Epithelial cell of esophagus (primary cell): ENCODE data around the gene TMEM95.

Source experiments
- DNase-seq: peaks from one replicate; pipeline ENCODE4 v3.0.0; 2010; ENCODE audit warnings: low read depth
- H3K4me3 ChIP-seq: 2 replicates; pipeline ENCODE4 v1.5.1; 2011; ENCODE audit warnings: mild to moderate bottlenecking, low read length, control low read depth
- TF ChIP-seq, protein P1 (sequence below): IDR thresholded peaks from 2 replicates; pipeline ENCODE4 v1.5.1; 2011; ENCODE audit warnings: low read depth, mild to moderate bottlenecking, low read length, control low read depth, inconsistent platforms; ENCODE audit not compliant: insufficient read depth; ENCODE audit errors: missing control alignments

The TMEM95 gene

DNA sequence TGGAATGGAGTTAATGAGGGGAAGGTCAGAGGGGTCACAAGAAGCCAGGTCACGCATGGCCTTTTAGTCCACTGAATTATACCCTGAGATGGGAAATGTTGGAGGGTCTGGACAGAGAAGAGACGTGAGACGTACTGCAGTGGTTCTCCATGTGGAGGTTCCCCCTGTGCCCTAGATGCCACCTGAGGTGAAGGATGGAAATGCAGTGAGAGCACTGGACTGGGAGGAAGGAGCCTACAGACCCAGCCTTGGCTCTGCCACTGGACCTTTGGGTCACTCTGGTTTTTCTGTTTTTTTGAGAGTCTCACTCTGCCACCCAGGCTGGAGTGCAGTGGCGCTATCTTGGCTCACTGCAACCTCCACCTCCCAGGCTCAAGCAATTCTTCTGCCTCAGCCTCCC is 41.2 kb downstream of the TMEM95 start:
- DNase-seq: no peak
- TF ChIP-seq, protein P1, sequence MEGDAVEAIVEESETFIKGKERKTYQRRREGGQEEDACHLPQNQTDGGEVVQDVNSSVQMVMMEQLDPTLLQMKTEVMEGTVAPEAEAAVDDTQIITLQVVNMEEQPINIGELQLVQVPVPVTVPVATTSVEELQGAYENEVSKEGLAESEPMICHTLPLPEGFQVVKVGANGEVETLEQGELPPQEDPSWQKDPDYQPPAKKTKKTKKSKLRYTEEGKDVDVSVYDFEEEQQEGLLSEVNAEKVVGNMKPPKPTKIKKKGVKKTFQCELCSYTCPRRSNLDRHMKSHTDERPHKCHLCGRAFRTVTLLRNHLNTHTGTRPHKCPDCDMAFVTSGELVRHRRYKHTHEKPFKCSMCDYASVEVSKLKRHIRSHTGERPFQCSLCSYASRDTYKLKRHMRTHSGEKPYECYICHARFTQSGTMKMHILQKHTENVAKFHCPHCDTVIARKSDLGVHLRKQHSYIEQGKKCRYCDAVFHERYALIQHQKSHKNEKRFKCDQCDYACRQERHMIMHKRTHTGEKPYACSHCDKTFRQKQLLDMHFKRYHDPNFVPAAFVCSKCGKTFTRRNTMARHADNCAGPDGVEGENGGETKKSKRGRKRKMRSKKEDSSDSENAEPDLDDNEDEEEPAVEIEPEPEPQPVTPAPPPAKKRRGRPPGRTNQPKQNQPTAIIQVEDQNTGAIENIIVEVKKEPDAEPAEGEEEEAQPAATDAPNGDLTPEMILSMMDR: peak; percentile 14
- no peak overlapping the region for H3K4me3 ChIP-seq

DNA sequence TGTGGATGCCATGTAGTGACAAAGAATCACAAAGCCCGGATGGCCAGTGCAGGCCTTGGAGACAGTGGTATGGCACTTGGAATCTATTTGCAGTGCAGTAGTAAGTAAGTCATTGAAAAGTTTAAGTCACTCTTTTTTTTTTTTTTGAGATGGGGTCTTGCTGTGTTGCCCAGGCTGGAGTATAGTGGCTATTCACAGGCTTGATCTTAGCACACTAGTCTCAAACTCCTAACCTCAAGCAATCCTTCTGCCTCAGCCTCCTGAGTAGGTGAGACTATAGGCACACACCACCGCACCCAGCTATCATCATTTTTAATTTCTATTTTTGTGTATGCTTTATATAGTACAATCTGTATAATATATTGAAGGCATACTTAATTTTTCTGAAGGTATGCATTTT is 43.7 kb downstream of the TMEM95 start:
- no peak for DNase-seq
- TF ChIP-seq, protein P1: no peak
- H3K4me3 ChIP-seq: no peak overlapping the region

DNA sequence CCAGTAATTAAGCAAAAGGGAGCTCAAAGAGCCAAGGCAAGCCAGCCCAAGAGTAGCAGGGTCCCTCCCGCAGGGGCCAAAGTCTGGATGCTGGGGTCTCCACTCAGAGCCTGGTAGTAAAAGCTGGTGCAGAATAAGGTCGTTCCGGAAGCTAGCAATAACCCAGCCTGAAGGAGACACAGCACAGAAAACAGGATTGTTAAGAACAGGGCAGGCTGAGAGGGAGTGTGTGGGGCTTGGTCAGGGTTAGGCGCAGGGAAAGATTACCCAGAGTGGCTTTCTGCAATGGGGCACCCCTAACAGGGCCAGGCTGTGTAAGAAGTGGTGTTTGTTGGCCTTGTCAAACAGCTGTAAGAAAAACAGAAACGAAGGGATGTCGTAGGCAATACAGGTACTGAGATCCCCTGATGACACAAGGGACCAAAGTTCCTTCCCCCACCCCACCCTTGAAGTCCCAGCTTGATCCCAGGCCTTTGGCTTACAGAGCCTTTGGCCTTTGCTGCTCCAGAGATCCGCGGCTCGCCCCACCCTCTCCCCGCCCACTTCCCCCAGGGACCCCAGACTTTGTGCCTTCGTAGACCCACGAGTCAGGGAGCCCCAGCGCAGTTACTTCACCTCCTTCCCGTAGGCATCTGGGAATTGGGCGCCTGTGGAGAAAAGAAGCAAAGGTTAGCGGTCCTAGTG is 48.2 kb downstream of the TMEM95 start:
- no peak for DNase-seq
- peak overlapping the region; percentile 76 for H3K4me3 ChIP-seq
- TF ChIP-seq, protein P1: no peak

DNA sequence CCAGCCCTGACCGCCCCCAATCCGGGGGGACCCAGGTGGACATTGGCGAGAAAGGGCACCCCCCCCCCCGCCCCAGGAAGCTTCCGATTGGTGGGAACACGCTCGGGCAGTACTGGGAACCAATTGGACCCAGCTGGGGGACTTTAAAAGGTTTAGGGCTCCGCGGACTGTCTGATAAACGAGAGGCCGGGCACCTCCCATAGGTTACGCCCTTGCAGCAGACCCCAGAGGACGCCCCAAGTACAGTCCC is 48.7 kb downstream of the TMEM95 start:
- TF ChIP-seq, protein P1: no peak
- no peak for DNase-seq
- H3K4me3 ChIP-seq: peak overlapping the region; percentile 76

DNA sequence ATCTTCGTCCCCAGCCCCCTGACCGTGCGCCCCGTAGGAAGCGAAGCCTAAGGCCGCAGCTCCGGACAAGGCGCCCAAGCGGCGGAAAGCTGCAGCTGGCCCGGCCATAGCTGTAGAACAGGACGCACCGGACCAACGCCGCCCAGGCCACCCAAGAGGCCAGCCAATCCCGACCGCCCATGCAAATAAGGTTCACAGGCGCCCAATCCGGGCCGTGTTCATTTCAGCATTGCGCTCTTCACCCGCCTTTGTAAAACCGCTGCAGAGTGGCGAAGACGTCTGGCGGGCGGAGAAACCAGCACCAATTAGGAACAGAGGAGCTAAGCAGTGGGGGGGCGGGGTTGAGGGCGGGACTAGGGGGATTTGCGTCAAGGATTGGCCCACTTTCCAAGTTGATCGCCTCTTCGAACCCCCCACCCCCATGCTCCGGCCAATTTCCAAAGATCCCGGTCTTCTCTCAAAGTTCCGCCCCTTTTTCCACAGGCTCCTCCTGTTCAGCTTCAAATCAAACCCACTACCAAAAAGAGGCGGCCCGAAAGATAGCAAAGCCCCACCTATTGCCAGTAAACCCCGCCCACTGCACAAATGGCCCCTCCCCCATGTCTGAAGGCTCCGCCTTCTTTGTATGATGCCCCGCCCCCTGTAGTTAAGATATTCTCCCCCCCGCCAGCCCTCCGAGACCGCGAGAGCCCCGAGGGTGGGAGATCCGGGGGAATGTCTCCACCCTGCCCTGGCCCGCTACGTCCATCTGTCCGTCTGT is 49.2 kb downstream of the TMEM95 start, which contains the start of gene TMEM256:
Gene TMEM256, minus strand, starts transcription at position 121 of the 760 bp plus-strand sequence. Its CDS starts 13 bp downstream, at position 108.
- TF ChIP-seq, protein P1: no peak
- peak; percentile 100 for DNase-seq
- peak within 1 kb of the TSS; percentile 76 for H3K4me3 ChIP-seq

DNA sequence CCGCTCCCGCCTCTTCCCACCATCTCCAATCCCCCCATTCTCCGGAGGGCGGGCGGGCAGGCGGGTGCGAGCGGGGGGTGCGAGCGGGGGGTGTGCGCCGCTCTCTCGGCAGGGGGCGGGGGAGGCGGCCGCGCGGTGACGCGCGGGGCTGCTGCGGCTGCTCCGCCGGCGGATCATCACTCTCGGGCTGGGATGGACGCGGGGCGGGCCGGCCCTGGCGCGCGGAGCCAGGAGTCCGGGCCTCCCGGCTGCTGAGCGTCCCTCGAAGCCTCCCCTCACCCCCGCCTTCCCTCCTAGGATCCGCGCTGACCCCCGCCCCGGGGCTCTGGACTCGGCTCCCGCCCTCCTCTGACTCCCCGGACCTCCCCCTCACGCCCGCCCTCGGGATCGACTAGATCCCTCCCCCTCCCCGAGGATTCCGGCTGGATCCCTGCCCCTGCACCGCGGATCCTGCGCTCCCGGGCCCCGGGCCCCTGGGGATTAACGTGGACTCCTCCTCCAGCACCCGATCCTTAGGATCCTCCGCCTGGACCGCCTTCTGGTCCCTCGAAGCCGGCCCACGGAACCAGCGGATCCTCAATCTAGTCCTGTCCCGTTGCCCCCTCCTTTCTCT is 49.9 kb downstream of the TMEM95 start:
- H3K4me3 ChIP-seq: peak overlapping the region; percentile 76
- TF ChIP-seq, protein P1: no peak
- DNase-seq: no peak
